ENCODE data around the gene PIGS. TPM values are rescaled to one million over a fixed set of nuclear protein-coding genes. Genes with fewer than 3 reads are reported as not detected.

The PIGS gene
- total RNA-seq, 1 experiment from 2014 or later: 50.8 TPM

DNA sequence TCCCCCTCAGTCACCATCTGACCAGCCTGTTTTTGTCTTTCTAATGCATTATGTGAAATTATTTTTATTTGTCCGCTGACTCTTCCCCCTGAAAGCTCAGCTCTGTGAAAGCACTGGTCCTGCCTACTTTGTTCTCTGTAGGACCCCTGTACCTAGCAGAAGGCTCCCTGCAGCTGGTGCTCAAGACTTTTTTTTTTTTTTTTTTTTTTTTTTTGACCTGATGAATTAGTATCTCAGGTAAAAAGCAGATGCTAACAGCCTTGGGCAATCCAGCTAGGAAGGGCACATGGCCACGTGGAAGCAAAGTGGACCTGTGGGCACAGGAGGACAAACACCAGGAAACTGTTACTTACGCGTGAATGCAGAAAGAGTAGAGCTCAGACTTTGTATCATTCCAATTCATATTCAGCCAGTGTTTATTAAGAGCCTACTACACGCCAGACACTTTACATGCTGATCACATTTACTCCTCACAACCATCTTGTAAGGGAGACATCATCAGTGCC lies 18.3 kb downstream of the PIGS start:
- peak; percentile 11 for DNase-seq (ENCODE audit: low spot score)
- in situ Hi-C loops (cut with HindIII; ENCODE audit: low sequenced_read_pairs): no loop called here

DNA sequence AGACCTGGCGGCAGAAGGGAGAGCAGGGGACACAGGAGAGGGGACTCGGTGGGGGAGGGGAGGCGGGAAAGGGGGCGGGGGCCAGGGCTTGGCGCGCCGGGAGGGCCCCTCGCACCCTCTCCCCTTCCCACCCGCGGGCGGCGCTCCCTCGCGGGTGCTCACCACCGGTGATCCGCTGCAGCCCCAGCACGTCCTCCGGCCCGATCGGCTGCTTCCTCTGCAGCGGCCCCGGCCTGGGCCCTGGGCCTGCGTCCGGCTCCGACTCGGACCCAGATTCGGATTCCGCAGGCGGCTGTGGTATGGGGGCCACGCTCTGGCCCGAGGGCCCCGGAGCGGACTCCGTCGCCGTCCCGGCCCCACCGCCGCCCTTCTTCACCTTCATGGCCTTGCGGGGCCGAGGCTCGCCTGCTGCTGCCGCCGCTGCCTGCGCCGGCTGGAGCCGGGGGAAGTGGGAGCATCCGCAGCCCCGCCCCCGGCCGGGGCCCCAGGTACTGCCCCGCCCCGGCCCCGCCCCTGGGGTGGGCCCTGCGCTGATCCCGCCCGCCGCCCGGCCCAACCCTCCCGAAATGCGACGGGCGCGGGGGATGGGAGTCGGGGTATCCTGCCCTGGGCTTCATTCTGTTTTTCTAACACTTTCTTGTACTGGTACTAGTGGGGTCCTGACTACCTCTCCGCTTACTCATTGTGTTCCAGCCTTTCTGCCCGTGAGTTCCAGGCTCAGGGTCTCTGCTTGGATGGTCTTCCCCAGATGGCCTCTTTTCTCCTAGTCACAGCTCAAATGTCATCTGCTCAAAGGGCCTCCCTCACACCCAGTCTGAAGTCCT lies 18.9 kb downstream of the PIGS start, which contains the start of gene UNC119:
Gene UNC119, minus strand, starts transcription at position 449 of the 824 bp plus-strand sequence. Its CDS starts 67 bp downstream, at position 382.
- in situ Hi-C loops (cut with HindIII; ENCODE audit: low sequenced_read_pairs): no loop called here
- DNase-seq (ENCODE audit: low spot score): peak; percentile 75

DNA sequence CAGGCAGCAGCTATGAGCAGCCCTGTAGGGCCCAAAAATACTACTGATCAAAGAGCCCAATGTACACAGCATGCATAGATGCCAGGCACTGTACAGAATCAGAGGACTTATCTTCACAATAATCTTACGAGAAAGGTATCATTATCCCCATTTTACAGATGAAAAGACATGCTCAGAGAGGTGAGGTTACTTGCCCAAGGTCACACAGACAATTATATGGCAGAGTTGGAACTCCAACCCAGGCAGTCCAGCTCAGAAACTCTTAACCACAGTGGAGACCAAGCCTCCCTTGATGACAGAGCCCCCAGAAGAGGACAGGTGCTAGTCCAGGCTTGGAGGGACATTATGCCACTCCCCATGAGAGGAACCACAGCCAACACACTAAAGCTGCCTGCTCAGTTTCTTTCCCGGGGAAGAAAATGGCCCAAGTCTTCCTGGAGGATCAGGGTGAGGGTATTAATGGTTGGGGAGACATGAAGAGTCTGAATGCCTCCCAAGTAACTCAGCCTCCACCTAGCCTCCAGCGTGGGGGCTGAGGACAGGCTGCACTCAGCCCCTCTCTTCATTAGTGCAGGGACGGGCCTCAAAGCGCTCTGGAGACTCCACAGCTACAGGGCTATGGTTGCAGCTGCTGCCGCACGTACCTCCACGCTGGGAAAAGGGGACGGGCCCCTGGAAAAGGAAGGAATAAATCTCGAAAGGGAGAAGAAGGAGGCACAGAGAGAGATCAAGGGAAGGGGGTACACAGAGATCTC lies 19.7 kb downstream of the PIGS start:
- peak; percentile 22 for DNase-seq (ENCODE audit: low spot score)
- in situ Hi-C loops (cut with HindIII; ENCODE audit: low sequenced_read_pairs): no loop called here

DNA sequence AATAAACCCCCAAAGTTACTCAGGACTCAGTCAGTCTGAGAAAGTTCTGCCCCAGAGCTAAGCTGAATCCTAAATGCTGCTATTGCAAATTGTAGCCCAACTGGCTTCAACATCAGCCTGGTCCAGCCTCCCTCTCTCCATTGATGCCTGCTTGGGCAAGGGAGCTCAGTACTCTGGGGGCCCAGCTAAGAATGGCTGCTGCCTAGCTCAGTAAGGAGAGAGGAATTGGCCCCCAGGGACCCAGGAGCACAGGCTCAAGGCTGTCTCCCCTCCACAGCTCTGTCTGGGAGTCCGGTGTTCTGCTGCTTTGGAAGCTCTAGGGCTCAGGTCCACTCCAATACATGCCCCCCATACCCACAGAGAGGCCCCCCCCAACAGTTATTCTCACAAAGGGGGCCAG lies 20.5 kb downstream of the PIGS start:
- in situ Hi-C loops (cut with HindIII; ENCODE audit: low sequenced_read_pairs): no loop called here
- DNase-seq (ENCODE audit: low spot score): no peak

DNA sequence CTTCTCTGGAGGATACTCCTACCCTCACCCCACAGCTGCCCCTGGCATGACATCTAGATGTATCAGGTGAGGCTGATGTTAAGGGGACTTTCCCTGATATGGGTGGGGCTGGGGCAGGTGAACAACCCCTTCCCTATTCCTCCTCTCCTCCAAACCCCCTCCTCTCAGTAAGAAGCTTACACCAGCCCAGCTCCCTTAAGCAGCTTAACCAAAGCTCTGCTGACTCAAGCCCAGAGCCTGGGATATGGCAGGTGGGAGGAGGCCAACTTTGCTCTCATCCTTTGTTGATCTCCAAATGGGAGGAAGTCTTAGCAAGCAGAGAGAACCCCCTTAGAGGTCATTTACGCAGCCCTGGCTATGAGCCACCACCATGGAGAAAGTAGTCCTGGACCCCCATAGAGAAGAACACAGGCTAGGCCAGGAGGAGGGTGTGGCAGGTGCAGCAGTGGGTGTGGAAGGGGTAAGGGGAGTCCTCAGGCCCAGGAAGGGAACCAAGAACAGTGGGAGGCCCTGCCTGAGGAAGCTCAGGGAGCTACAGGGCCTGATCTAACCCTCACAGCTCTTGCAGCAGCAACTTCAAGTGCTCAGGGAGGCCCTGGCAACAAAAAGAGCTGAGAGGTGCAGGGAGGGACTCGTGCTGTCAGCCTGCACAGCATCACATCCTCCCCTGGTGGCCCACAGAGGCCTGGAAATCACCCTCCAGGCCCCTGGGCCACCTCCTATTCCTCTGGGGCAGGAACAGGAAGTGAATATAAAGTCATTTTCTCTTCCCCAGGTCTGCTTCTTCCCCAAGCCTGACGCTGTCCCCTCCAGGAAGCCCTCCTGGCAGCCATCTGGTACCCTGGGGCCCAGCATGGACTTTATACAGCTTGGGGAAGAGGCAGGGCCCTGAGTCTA lies 21.8 kb downstream of the PIGS start:
- no peak for DNase-seq (ENCODE audit: low spot score)
- in situ Hi-C loops (cut with HindIII; ENCODE audit: low sequenced_read_pairs): loop anchor here (5.0 kb wide), 1 partner anchor 52 kb away; no protein-coding TSS in a partner anchor

GRCh38 chr17:28548417-28549130 lies 22.8 kb downstream of the PIGS start:
- in situ Hi-C loops (cut with HindIII; ENCODE audit: low sequenced_read_pairs): loop anchor here (5.0 kb wide), 1 partner anchor 51 kb away; no protein-coding TSS in a partner anchor
- no peak for DNase-seq (ENCODE audit: low spot score)

GRCh38 chr17:28547623-28548416 lies 23.5 kb downstream of the PIGS start:
- peak; percentile 74 for DNase-seq (ENCODE audit: low spot score)
- in situ Hi-C loops (cut with HindIII; ENCODE audit: low sequenced_read_pairs): loop anchor here (5.0 kb wide), 1 partner anchor 51 kb away; no protein-coding TSS in a partner anchor

DNA sequence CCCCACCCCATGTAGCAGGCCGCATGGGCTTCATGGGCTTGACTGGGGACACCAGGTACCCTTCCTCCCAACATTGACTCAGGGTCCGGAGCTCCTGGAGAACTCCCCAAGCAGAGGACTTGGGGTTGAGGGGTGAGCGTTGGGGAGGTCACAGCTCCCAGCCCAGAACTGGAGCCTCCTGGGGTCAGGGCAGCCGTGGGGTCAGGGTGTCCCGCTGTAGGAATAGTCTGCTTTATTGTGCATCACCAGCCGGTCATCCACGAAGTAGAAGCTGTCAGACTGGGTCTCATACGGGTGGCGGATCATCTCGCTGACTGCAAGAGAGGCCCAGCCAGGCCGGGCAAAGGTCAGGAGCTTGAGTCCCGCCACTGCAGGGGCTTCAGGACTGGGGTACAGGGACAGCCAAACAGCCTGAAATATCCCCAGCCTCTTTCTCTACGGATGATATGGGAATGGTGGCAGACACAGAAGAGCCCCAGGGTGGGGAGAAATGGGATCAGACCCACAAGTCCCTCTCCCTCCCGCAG lies 24.2 kb downstream of the PIGS start:
- in situ Hi-C loops (cut with HindIII; ENCODE audit: low sequenced_read_pairs): loop anchor here (5.0 kb wide), 1 partner anchor 50 kb away; no protein-coding TSS in a partner anchor
- no peak for DNase-seq (ENCODE audit: low spot score)

- in situ Hi-C loops (cut with HindIII; ENCODE audit: low sequenced_read_pairs): loop anchor here (5.0 kb wide), 1 partner anchor 49 kb away; no protein-coding TSS in a partner anchor
- DNase-seq (ENCODE audit: low spot score): no peak
These were observed 25.4 kb downstream of the PIGS start for GRCh38 chr17:28545787-28546415.

GRCh38 chr17:28545141-28545503 lies 26.2 kb downstream of the PIGS start:
- in situ Hi-C loops (cut with HindIII; ENCODE audit: low sequenced_read_pairs): loop anchor here (5.0 kb wide), 1 partner anchor 48 kb away; no protein-coding TSS in a partner anchor
- DNase-seq (ENCODE audit: low spot score): no peak

- no peak for DNase-seq (ENCODE audit: low spot score)
- in situ Hi-C loops (cut with HindIII; ENCODE audit: low sequenced_read_pairs): loop anchor here (5.0 kb wide), 1 partner anchor 47 kb away; no protein-coding TSS in a partner anchor
These were observed 26.8 kb downstream of the PIGS start for GRCh38 chr17:28544402-28545140.

GRCh38 chr17:28541439-28541838 lies 29.9 kb downstream of the PIGS start:
- no peak for DNase-seq (ENCODE audit: low spot score)
- in situ Hi-C loops (cut with HindIII; ENCODE audit: low sequenced_read_pairs): no loop called here

DNA sequence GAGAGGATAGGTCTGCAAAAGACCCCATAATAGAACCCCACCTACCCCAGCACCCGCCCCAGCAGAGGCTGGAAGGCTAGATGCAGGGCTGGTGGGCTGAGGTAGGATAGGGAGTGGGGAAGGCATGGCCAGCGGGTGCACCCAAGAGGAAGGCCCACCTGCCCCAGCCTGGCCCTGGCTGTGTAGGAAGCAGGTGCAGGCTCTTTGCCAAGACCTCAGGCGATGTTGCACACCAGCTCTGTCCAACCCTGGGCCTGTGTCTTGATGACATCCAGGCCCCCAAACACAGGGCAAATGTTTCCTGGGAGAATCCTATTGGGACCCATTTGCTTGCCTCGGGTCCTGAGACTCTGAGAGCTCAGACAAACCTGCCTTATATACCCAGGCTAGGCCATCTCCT lies 31.1 kb downstream of the PIGS start:
- DNase-seq (ENCODE audit: low spot score): no peak
- in situ Hi-C loops (cut with HindIII; ENCODE audit: low sequenced_read_pairs): no loop called here

DNA sequence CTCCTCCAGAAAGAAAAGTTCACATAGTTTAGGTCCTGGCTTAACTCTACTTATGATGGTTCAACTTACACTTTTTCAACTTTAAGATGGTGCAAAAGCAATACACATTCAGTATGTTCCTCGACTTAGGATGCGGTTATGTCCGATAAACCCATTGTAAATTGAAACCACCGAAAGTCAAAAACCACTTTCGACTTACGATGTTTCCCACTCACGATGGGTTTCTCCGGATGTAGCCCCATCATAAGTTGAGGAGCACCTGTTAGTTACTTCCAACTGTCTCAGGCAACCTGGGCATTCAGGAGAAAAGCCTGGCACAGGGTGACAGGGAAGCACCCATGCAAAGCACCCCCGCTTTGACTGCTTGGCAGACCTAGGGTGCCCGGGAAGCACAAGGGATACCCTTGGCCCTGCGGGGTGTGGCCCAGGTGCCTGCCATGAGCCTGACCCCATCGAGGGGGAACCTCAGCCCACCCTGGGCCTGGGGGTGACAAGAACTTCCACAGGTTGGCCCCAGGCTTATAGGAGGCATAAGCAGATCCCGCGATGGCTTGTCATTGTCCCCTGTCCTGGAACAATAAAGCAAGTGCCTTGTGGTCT lies 32.9 kb downstream of the PIGS start:
- in situ Hi-C loops (cut with HindIII; ENCODE audit: low sequenced_read_pairs): no loop called here
- DNase-seq (ENCODE audit: low spot score): no peak

GRCh38 chr17:28537219-28537610 lies 34.1 kb downstream of the PIGS start:
- DNase-seq (ENCODE audit: low spot score): no peak
- in situ Hi-C loops (cut with HindIII; ENCODE audit: low sequenced_read_pairs): no loop called here

Data from G401 (cell line).